ENCODE results near the gene HMGN3. TPM values are rescaled to one million over a fixed set of nuclear protein-coding genes. Genes with fewer than 3 reads are reported as not detected.

Gene HMGN3
- total RNA-seq, 2 experiments from 2014 or later, result 97.5 to 105 TPM

DNA sequence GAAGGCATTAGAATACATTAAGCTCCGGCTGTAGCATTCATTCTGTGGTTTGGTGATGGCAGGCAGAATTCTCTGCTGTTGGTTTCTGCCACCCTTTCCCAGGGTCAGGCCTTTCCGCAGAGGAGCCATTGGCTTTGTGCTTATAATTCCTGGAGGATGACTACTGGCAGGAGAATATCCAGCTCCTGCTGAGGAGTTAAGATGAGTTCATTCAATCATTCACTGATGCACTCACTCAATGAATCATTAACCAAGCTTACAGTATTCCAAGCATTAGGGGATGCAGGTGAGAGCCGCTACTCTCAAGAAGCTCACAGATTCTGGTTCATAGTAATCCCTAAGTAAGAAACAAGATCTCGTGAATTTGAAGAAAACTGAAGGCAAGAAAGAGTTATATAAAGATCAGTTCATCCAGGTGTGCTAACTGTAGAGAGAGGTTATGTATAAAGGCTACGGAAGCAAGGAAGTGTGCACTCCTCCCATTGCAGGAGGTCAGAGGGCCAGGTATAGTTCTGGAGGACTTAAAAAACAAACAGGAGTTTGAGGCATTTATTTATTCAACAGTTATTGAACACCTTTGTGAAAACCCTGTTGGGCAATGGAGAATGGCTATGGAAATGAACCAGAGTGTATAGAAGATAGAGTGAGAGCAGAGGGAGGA, 75.5 kb downstream of the HMGN3 start:
- no peaks in the 10 kb centered on the region for H4K20me1 ChIP-seq (ENCODE audit: insufficient read depth, low read length)
- no peak overlapping the region for H3K4me3 ChIP-seq (ENCODE audit: low read depth, low read length, poor library complexity, severe bottlenecking)
- H3K36me3 ChIP-seq (ENCODE audit: insufficient read depth, low read length), result no peaks in the 10 kb centered on the region
- CTCF ChIA-PET (ENCODE audit: unreplicated experiment), result no interaction called here
- no peaks in the 10 kb centered on the region for H3K9me2 ChIP-seq (ENCODE audit: insufficient read depth, low read length)
- H3K27ac ChIP-seq (ENCODE audit: low read depth, low read length, poor library complexity, severe bottlenecking), result no peak overlapping the region
- H3K4me1 ChIP-seq (ENCODE audit: insufficient read depth, low read length, poor library complexity, severe bottlenecking), result no peaks in the 10 kb centered on the region
- no peak overlapping the region for H2AFZ ChIP-seq (ENCODE audit: low read length)
- POLR2A ChIA-PET, result no interaction called here
- H3K9me3 ChIP-seq (ENCODE audit: low read length), result no peaks in the 10 kb centered on the region
- DNase-seq (ENCODE audit: low spot score), result no peak
- intact Hi-C loops (cut with micrococcal nuclease; ENCODE audit: unreplicated experiment), result no loop called here
- no TSS peak for BruUV-seq (replicated peaks)
- TF ChIP-seq, protein P1, sequence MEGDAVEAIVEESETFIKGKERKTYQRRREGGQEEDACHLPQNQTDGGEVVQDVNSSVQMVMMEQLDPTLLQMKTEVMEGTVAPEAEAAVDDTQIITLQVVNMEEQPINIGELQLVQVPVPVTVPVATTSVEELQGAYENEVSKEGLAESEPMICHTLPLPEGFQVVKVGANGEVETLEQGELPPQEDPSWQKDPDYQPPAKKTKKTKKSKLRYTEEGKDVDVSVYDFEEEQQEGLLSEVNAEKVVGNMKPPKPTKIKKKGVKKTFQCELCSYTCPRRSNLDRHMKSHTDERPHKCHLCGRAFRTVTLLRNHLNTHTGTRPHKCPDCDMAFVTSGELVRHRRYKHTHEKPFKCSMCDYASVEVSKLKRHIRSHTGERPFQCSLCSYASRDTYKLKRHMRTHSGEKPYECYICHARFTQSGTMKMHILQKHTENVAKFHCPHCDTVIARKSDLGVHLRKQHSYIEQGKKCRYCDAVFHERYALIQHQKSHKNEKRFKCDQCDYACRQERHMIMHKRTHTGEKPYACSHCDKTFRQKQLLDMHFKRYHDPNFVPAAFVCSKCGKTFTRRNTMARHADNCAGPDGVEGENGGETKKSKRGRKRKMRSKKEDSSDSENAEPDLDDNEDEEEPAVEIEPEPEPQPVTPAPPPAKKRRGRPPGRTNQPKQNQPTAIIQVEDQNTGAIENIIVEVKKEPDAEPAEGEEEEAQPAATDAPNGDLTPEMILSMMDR (conservative IDR thresholded peaks at IDR 0.05; ENCODE audit: low read length), result no peak
- TF ChIP-seq EZH2phosphoT487 (IDR thresholded peaks at IDR 0.05; ENCODE audit: borderline replicate concordance, low read depth, low read length), result no peak
- no peaks in the 10 kb centered on the region for H3K79me2 ChIP-seq (ENCODE audit: insufficient read depth, low read depth, low read length)
- no peak overlapping the region for H3K4me2 ChIP-seq (ENCODE audit: low read length)

DNA sequence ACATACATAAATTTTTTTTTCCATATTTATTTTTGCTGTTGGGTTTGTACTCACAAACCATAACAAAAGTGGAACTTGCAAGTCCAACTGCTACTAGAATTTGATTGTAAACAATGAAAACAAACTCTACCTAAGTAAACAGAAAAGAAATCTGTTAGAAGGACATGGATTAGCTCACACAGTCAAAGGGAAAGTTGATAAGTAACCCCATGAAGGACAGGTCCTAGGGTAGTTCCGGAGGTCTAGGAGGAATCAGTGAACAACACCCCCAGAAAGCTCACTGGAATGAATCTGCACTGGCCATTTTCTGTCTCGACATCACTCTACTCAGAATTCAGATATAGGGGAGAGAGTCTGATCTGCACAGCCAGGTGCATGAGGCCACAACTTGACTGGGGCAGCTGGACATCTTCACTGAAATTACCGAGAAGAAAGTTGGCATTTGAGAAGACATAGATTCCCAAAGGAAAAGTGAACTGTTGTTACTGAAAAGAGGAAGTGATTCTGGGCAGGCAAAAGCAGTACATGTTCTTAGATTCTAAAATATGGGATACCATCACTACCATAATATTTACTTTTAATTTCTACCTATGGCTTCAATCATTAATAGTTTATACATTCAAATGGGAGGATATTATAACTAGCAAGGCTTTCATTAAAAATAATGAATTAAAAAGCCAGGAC, 76.4 kb downstream of the HMGN3 start:
- ChIA-PET CTCF (ENCODE audit: unreplicated experiment) (no interaction called here), POLR2A (interaction anchor here (1.6 kb wide), 1 partner anchor 14 kb away, joined by 3 read pairs; no protein-coding TSS in a partner anchor)
- Histone ChIP-seq H3K4me2 (ENCODE audit: low read length) (no peak overlapping the region), H3K9me2 (ENCODE audit: insufficient read depth, low read length) (no peaks in the 10 kb centered on the region), H3K27ac (ENCODE audit: low read depth, low read length, poor library complexity, severe bottlenecking) (no peak overlapping the region), H3K9me3 (ENCODE audit: low read length) (no peaks in the 10 kb centered on the region), H2AFZ (ENCODE audit: low read length) (no peak overlapping the region), H3K79me2 (ENCODE audit: insufficient read depth, low read depth, low read length) (no peaks in the 10 kb centered on the region), H3K4me3 (ENCODE audit: low read depth, low read length, poor library complexity, severe bottlenecking) (no peak overlapping the region), H3K4me1 (ENCODE audit: insufficient read depth, low read length, poor library complexity, severe bottlenecking) (no peaks in the 10 kb centered on the region), H3K36me3 (ENCODE audit: insufficient read depth, low read length) (no peaks in the 10 kb centered on the region), H4K20me1 (ENCODE audit: insufficient read depth, low read length) (no peaks in the 10 kb centered on the region)
- intact Hi-C loops (cut with micrococcal nuclease; ENCODE audit: unreplicated experiment), result no loop called here
- BruUV-seq (replicated peaks), result no TSS peak
- no peak for DNase-seq (ENCODE audit: low spot score)
- TF ChIP-seq, protein P1 (conservative IDR thresholded peaks at IDR 0.05; ENCODE audit: low read length), result no peak
- no peak for TF ChIP-seq EZH2phosphoT487 (IDR thresholded peaks at IDR 0.05; ENCODE audit: borderline replicate concordance, low read depth, low read length)

DNA sequence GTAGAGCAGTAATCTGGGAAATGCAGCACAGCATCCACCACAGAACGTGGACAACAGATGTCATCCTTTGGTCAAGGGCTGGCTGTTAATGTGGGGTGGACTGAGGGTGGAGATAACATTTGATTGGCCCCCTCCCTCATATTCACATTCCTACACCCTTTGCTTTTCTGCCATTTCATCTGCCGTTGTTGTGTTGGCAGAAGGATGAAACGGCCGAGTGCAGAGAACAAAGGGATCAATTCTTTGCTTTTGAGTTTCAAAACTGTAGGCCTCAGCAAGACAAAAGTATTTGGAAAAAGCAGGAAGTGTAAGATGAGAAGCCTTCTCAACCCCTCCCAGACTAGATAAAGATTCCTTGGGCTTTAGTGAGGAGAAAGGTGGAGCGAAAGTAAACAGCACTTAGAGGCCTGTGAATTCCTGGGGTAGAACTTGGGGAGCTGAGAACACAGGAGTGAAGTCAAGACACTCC, 82.2 kb downstream of the HMGN3 start:
- ChIA-PET CTCF (ENCODE audit: unreplicated experiment) (no interaction called here), POLR2A (no interaction called here)
- H3K4me3 ChIP-seq (ENCODE audit: low read depth, low read length, poor library complexity, severe bottlenecking), result no peak overlapping the region
- no peaks in the 10 kb centered on the region for H3K4me1 ChIP-seq (ENCODE audit: insufficient read depth, low read length, poor library complexity, severe bottlenecking)
- no peak for DNase-seq (ENCODE audit: low spot score)
- no peaks in the 10 kb centered on the region for H3K9me3 ChIP-seq (ENCODE audit: low read length)
- no TSS peak for BruUV-seq (replicated peaks)
- TF ChIP-seq EZH2phosphoT487 (IDR thresholded peaks at IDR 0.05; ENCODE audit: borderline replicate concordance, low read depth, low read length), result no peak
- TF ChIP-seq, protein P1 (conservative IDR thresholded peaks at IDR 0.05; ENCODE audit: low read length), result no peak
- intact Hi-C loops (cut with micrococcal nuclease; ENCODE audit: unreplicated experiment), result no loop called here
- no peaks in the 10 kb centered on the region for H3K36me3 ChIP-seq (ENCODE audit: insufficient read depth, low read length)
- no peak overlapping the region for H2AFZ ChIP-seq (ENCODE audit: low read length)
- H3K27ac ChIP-seq (ENCODE audit: low read depth, low read length, poor library complexity, severe bottlenecking), result no peak overlapping the region
- no peaks in the 10 kb centered on the region for H3K79me2 ChIP-seq (ENCODE audit: insufficient read depth, low read depth, low read length)
- no peaks in the 10 kb centered on the region; the same call in 1 of the 2 replicates for H4K20me1 ChIP-seq (ENCODE audit: insufficient read depth, low read length)
- no peak overlapping the region for H3K4me2 ChIP-seq (ENCODE audit: low read length)
- H3K9me2 ChIP-seq (ENCODE audit: insufficient read depth, low read length), result no peaks in the 10 kb centered on the region

Measured in OCI-LY7 (cell line).